Astrocyte of the spinal cord (primary cell): ENCODE results near the gene ACOT12.

ENCODE experiments used
- DNase-seq: peaks from one replicate; pipeline ENCODE4 v3.0.0; 2011; ENCODE audit warnings: low read depth, low spot score
- H3K4me3 ChIP-seq: 2 replicates; pipeline ENCODE4 v1.5.1; 2011; ENCODE audit warnings: low read depth, mild to moderate bottlenecking, low read length, moderate library complexity
- in situ Hi-C: cut with HindIII; loops from 2 replicates; pipeline ENCODE4 v1.10.0; 2017; ENCODE audit warnings: low sequenced_read_pairs
- TF ChIP-seq, protein P1 (sequence below): IDR thresholded peaks from 2 replicates; pipeline ENCODE4 v1.5.1; 2012; ENCODE audit warnings: low read depth, mild to moderate bottlenecking, low read length, inconsistent platforms

ACOT12 gene

DNA sequence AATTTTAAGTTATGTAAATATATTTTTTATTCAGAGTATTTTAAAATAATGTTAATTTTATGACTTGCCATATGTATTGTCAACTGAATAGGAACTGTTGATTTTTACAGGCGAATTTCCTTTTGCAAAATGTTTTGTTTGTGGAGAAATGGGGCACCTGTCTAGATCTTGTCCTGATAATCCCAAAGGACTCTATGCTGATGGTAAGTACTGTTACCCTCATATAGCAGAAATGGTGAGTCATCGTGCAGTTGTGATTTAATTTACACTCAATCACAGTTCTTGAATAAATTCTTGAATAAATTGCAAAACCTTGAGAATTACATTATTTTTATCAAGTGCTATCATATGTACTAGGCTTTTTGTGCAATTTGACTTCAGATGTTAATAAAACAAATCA lies 85.1 kb downstream of the ACOT12 start:
- in situ Hi-C loops = no loop called here
- TF ChIP-seq, protein P1, sequence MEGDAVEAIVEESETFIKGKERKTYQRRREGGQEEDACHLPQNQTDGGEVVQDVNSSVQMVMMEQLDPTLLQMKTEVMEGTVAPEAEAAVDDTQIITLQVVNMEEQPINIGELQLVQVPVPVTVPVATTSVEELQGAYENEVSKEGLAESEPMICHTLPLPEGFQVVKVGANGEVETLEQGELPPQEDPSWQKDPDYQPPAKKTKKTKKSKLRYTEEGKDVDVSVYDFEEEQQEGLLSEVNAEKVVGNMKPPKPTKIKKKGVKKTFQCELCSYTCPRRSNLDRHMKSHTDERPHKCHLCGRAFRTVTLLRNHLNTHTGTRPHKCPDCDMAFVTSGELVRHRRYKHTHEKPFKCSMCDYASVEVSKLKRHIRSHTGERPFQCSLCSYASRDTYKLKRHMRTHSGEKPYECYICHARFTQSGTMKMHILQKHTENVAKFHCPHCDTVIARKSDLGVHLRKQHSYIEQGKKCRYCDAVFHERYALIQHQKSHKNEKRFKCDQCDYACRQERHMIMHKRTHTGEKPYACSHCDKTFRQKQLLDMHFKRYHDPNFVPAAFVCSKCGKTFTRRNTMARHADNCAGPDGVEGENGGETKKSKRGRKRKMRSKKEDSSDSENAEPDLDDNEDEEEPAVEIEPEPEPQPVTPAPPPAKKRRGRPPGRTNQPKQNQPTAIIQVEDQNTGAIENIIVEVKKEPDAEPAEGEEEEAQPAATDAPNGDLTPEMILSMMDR = no peak

DNA sequence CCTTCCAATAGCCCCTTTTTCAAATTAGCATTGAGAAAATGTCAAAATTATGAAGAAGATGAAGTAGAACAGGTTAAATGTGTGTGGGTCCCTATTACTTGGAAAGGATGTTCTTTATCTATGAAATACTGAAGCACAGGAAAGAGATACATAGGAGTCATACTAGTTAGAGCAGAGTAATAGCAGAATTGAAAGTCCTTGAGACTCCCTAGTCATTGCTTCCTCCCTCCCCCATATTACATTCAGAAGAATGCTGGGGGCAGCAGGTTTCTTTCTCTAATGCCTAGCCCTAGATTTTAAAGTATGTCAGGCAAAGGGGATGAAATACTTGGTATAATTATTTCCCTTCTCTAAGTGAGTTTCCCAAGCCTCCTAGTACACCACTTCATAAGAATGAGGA lies 88.1 kb downstream of the ACOT12 start:
- H3K4me3 ChIP-seq = no peak overlapping the region
- in situ Hi-C loops = no loop called here
- TF ChIP-seq, protein P1 = no peak
- no peak for DNase-seq

More for the DNA sequence above, 85.1 kb downstream of the ACOT12 start:
- H3K4me3 ChIP-seq = no peak overlapping the region
- no peak for DNase-seq

DNA sequence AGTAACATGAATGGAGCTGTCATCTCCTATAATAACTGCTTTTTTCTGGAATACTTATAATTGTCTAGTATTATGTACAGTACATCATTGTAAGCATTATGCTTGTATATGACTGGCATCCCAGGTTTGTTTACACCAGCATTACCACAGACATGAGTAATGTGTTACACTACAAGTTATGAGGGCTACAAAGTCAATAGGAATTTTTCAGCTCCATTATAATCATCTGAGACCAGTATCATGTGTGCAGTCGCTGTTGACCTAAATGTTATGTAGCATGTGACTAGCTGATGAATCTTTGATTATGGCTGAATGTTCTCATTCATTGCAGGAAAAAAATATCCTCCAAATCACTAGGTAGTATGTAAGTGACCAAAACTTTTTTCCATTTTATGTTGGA lies 90.4 kb downstream of the ACOT12 start:
- TF ChIP-seq, protein P1 = no peak
- DNase-seq = peak; percentile 27
- H3K4me3 ChIP-seq = no peak overlapping the region
- in situ Hi-C loops = no loop called here

- DNase-seq = no peak
- TF ChIP-seq, protein P1 = no peak
- in situ Hi-C loops = no loop called here
- peak overlapping the region; percentile 78 for H3K4me3 ChIP-seq
Measured at GRCh38 chr5:81302596-81302995, 91.3 kb downstream of the ACOT12 start.

DNA sequence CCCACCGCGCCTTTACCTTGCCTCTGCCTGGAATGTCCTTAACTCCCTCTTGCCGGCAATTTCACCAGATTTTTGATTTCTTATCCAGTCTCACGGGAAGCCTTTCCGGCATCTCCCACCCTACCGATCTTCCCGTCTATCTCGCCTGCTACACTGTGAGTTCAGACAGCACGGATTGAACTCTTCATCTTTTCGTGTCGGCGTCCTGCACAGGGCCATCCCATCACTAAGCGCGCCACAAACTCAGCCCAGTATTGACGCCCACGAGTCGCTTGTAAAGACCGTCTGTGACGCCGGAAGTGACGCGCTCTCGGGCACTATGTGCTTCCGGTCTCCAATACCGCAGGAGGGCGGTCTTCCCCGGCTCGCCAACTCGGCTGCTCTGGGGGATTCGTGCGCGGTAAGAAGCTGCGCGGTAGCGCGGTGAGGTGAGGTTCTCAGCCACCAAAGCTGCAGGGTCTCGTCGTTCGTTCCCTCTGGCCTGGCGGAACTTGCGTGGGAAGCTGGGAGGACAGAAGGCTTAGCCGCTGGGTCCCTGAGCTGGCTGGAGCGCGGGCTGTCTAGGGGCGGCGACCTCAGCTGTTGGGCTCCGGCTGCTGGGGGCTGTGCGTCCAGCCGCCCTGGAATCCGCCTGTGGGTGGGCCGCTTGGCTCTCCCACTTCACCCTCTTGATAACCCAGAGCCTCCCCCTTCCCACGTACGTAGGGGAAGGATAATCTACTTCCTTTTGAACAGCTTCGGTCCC lies 92.5 kb downstream of the ACOT12 start, which contains the start of gene ZCCHC9:
Gene ZCCHC9 (plus strand): TSS at position 317 of the 745 bp plus-strand sequence. CDS start 3,171 bp downstream, outside the sequence.
- peak; percentile 96 for DNase-seq
- TF ChIP-seq, protein P1 = peak; percentile 16
- peak within 1 kb of the TSS; percentile 78 for H3K4me3 ChIP-seq
- in situ Hi-C loops = no loop called here

- no peak for DNase-seq
- in situ Hi-C loops = no loop called here
- H3K4me3 ChIP-seq = peak overlapping the region; percentile 78
- TF ChIP-seq, protein P1 = no peak
Measured at GRCh38 chr5:81300921-81301270, 93.0 kb downstream of the ACOT12 start.
